Measurements from ENCODE around the gene CSTPP1. TPM values are rescaled to one million over a fixed set of nuclear protein-coding genes. Genes with fewer than 3 reads are reported as not detected.
"Not testable (repeated sequence)": the region's sequence is repeated elsewhere in the genome, so short reads cannot be mapped to it uniquely, and the experiment has no call there.

The CSTPP1 gene
- total and polyA plus RNA-seq, 2 donors (not counting 1 experiment from before 2014, with no cell fraction given) = 15.5 to 34.1 TPM

DNA sequence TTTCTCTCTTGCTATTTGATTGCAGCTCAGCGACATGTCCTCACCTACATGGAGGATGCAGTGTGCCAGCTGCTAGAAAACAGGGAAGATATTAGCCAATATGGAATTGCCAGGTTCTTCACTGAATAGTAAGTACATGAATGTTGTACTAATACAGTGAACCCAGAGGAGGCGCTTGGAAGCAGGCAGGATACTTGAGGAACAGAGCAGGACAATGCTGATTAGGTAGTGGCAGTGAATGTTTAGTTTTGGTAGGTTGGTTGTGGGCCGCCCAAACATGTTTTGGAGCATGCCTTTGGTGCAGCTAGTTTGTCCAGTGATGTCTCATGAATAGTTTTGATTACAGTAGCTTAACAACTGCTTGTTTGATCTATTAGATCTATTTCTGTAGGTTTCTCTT lies 50.6 kb downstream of the CSTPP1 start:
- H3K4me2 ChIP-seq (ENCODE audit: extremely low read depth, insufficient read depth, low read length) = no peak overlapping the region
- no peak for TF ChIP-seq EZH2 (IDR thresholded peaks at IDR 0.05; ENCODE audit: low read length, missing control alignments)
- TF ChIP-seq, protein P1, sequence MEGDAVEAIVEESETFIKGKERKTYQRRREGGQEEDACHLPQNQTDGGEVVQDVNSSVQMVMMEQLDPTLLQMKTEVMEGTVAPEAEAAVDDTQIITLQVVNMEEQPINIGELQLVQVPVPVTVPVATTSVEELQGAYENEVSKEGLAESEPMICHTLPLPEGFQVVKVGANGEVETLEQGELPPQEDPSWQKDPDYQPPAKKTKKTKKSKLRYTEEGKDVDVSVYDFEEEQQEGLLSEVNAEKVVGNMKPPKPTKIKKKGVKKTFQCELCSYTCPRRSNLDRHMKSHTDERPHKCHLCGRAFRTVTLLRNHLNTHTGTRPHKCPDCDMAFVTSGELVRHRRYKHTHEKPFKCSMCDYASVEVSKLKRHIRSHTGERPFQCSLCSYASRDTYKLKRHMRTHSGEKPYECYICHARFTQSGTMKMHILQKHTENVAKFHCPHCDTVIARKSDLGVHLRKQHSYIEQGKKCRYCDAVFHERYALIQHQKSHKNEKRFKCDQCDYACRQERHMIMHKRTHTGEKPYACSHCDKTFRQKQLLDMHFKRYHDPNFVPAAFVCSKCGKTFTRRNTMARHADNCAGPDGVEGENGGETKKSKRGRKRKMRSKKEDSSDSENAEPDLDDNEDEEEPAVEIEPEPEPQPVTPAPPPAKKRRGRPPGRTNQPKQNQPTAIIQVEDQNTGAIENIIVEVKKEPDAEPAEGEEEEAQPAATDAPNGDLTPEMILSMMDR (conservative IDR thresholded peaks at IDR 0.05 in 1 of 2, IDR thresholded peaks at IDR 0.05 in 1 of 2; ENCODE audit: low read depth in 1 of 2, low read length in 2 of 2) = no peak
- H3K27ac ChIP-seq (ENCODE audit: insufficient read depth, low read length) = no peak overlapping the region
- no peak overlapping the region for H3K9ac ChIP-seq (ENCODE audit: insufficient read depth, low read length)
- no peaks in the 10 kb centered on the region for H4K20me1 ChIP-seq (ENCODE audit: control insufficient read depth, extremely low read depth, insufficient read depth, low read length)
- no peak overlapping the region for H2AFZ ChIP-seq (ENCODE audit: low read length)
- H3K36me3 ChIP-seq (ENCODE audit: control insufficient read depth, insufficient read depth, low read length) = no peaks in the 10 kb centered on the region
- DNase-seq (ENCODE audit: low read depth in 2 of 2) = no peak
- no peaks in the 10 kb centered on the region for H3K27me3 ChIP-seq (ENCODE audit: control insufficient read depth, insufficient read depth, low read length)
- no peak overlapping the region for H3K4me3 ChIP-seq (replicated peaks in 1 of 4; ENCODE audit: control extremely low read depth in 1 of 4, insufficient read depth in 1 of 4, low read depth in 3 of 4, low read length in 4 of 4)
- H3K4me1 ChIP-seq (ENCODE audit: control insufficient read depth, extremely low read depth, insufficient read depth, low read length) = no peaks in the 10 kb centered on the region
- no peaks in the 10 kb centered on the region for H3K9me3 ChIP-seq (ENCODE audit: control insufficient read depth, insufficient read depth, low read depth, low read length)
- H3K79me2 ChIP-seq (ENCODE audit: control insufficient read depth, insufficient read depth, low read length) = no peaks in the 10 kb centered on the region

DNA sequence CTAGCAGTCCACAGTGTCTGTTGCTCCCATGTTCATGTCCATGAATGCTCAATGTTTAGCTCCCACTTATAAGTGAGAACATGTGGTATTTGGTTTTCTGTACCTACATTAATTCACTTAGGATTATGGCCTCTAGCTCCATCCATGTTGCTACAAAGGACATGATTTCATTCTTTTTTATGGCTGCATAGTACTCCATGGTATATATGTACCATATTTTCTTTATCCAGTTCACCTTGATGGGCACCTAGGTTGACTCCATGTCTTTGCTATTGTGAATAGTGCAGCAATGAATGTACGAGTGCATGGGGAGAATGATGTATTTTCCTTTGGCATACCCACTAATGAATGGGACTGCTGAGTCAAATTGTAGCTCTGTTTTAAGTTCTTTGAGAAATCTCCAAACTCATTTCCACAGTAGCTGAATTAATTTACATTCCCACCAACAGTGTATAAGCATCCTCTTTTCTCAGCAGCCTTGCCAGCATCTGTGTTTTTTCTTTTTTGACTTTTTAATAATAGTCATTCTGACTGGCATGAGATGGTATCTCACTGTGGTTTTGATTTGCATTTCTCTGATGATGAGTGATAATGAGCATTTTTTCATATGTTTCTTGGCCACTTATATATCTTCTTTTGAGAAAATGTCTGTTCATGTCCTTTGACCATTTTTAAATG lies 53.4 kb downstream of the CSTPP1 start:
- H4K20me1 ChIP-seq (ENCODE audit: control insufficient read depth, extremely low read depth, insufficient read depth, low read length); H3K27me3 ChIP-seq (ENCODE audit: control insufficient read depth, insufficient read depth, low read length); H3K4me3 ChIP-seq (replicated peaks in 1 of 4; ENCODE audit: control extremely low read depth in 1 of 4, insufficient read depth in 1 of 4, low read depth in 3 of 4, low read length in 4 of 4); H3K4me2 ChIP-seq (ENCODE audit: extremely low read depth, insufficient read depth, low read length); H3K4me1 ChIP-seq (ENCODE audit: control insufficient read depth, extremely low read depth, insufficient read depth, low read length); H2AFZ ChIP-seq (ENCODE audit: low read length); DNase-seq (ENCODE audit: low read depth in 2 of 2); H3K27ac ChIP-seq (ENCODE audit: insufficient read depth, low read length); H3K79me2 ChIP-seq (ENCODE audit: control insufficient read depth, insufficient read depth, low read length); H3K9me3 ChIP-seq (ENCODE audit: control insufficient read depth, insufficient read depth, low read depth, low read length); H3K9ac ChIP-seq (ENCODE audit: insufficient read depth, low read length); H3K36me3 ChIP-seq (ENCODE audit: control insufficient read depth, insufficient read depth, low read length): not testable (repeated sequence)

DNA sequence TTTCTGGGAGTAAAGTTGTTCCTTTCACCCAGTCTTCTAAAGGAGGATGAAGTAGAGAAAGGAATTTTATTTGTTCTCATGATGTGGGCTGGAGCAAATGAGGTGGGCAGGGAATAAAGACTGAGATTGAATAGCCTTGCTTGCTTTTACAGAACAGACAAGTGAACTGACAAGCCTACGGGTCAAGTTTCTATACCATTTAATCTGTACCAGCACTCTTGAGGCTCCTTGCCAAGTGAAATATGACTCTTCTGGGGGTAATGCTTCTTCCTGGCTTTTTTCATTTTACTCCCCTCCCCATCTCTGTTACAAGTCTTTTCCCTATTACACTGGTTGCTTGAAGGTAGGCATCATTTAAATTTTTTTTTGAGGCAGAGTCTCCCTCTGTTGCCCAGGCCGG lies 54.8 kb downstream of the CSTPP1 start:
- no peak overlapping the region for H3K27ac ChIP-seq (ENCODE audit: insufficient read depth, low read length)
- no peak overlapping the region for H3K4me2 ChIP-seq (ENCODE audit: extremely low read depth, insufficient read depth, low read length)
- H4K20me1 ChIP-seq (ENCODE audit: control insufficient read depth, extremely low read depth, insufficient read depth, low read length) = no peaks in the 10 kb centered on the region
- H3K36me3 ChIP-seq (ENCODE audit: control insufficient read depth, insufficient read depth, low read length) = no peaks in the 10 kb centered on the region
- H3K4me1 ChIP-seq (ENCODE audit: control insufficient read depth, extremely low read depth, insufficient read depth, low read length) = no peaks in the 10 kb centered on the region
- H3K9me3 ChIP-seq (ENCODE audit: control insufficient read depth, insufficient read depth, low read depth, low read length) = no peaks in the 10 kb centered on the region
- no peak overlapping the region for H3K9ac ChIP-seq (ENCODE audit: insufficient read depth, low read length)
- no peaks in the 10 kb centered on the region for H3K27me3 ChIP-seq (ENCODE audit: control insufficient read depth, insufficient read depth, low read length)
- no peak overlapping the region for H2AFZ ChIP-seq (ENCODE audit: low read length)
- DNase-seq (ENCODE audit: low read depth in 2 of 2) = no peak
- H3K79me2 ChIP-seq (ENCODE audit: control insufficient read depth, insufficient read depth, low read length) = no peaks in the 10 kb centered on the region
- no peak for TF ChIP-seq EZH2 (IDR thresholded peaks at IDR 0.05; ENCODE audit: low read length, missing control alignments)
- TF ChIP-seq, protein P1 (conservative IDR thresholded peaks at IDR 0.05 in 1 of 2, IDR thresholded peaks at IDR 0.05 in 1 of 2; ENCODE audit: low read depth in 1 of 2, low read length in 2 of 2) = no peak
- no peak overlapping the region for H3K4me3 ChIP-seq (replicated peaks in 1 of 4; ENCODE audit: control extremely low read depth in 1 of 4, insufficient read depth in 1 of 4, low read depth in 3 of 4, low read length in 4 of 4)

- H3K27ac ChIP-seq (ENCODE audit: insufficient read depth, low read length); H2AFZ ChIP-seq (ENCODE audit: low read length); H3K4me1 ChIP-seq (ENCODE audit: control insufficient read depth, extremely low read depth, insufficient read depth, low read length); H3K4me2 ChIP-seq (ENCODE audit: extremely low read depth, insufficient read depth, low read length); H3K79me2 ChIP-seq (ENCODE audit: control insufficient read depth, insufficient read depth, low read length); H3K9me3 ChIP-seq (ENCODE audit: control insufficient read depth, insufficient read depth, low read depth, low read length); DNase-seq (ENCODE audit: low read depth in 2 of 2); H3K9ac ChIP-seq (ENCODE audit: insufficient read depth, low read length); H4K20me1 ChIP-seq (ENCODE audit: control insufficient read depth, extremely low read depth, insufficient read depth, low read length); H3K4me3 ChIP-seq (replicated peaks in 1 of 4; ENCODE audit: control extremely low read depth in 1 of 4, insufficient read depth in 1 of 4, low read depth in 3 of 4, low read length in 4 of 4); H3K27me3 ChIP-seq (ENCODE audit: control insufficient read depth, insufficient read depth, low read length); H3K36me3 ChIP-seq (ENCODE audit: control insufficient read depth, insufficient read depth, low read length): not testable (repeated sequence)
Measured at GRCh38 chr11:46992386-46992785, 55.8 kb downstream of the CSTPP1 start.

GRCh38 chr11:46997796-46998195 lies 61.2 kb downstream of the CSTPP1 start:
- H3K36me3 ChIP-seq (ENCODE audit: control insufficient read depth, insufficient read depth, low read length); H2AFZ ChIP-seq (ENCODE audit: low read length); H3K27me3 ChIP-seq (ENCODE audit: control insufficient read depth, insufficient read depth, low read length); DNase-seq (ENCODE audit: low read depth in 2 of 2); H3K4me3 ChIP-seq (replicated peaks in 1 of 4; ENCODE audit: control extremely low read depth in 1 of 4, insufficient read depth in 1 of 4, low read depth in 3 of 4, low read length in 4 of 4); H3K27ac ChIP-seq (ENCODE audit: insufficient read depth, low read length); H3K9me3 ChIP-seq (ENCODE audit: control insufficient read depth, insufficient read depth, low read depth, low read length); H4K20me1 ChIP-seq (ENCODE audit: control insufficient read depth, extremely low read depth, insufficient read depth, low read length); H3K9ac ChIP-seq (ENCODE audit: insufficient read depth, low read length); H3K79me2 ChIP-seq (ENCODE audit: control insufficient read depth, insufficient read depth, low read length); H3K4me1 ChIP-seq (ENCODE audit: control insufficient read depth, extremely low read depth, insufficient read depth, low read length); H3K4me2 ChIP-seq (ENCODE audit: extremely low read depth, insufficient read depth, low read length): not testable (repeated sequence)
